GM18909 (cell line): ENCODE results near the gene SDK2.

Experiments
- ATAC-seq: cut with Tn5 transposase; IDR thresholded peaks from one replicate; pipeline ENCODE4 v1.9.1; 2021; ENCODE audit warnings: mild to moderate bottlenecking; ENCODE audit not compliant: unreplicated experiment, poor library complexity

Gene SDK2

DNA sequence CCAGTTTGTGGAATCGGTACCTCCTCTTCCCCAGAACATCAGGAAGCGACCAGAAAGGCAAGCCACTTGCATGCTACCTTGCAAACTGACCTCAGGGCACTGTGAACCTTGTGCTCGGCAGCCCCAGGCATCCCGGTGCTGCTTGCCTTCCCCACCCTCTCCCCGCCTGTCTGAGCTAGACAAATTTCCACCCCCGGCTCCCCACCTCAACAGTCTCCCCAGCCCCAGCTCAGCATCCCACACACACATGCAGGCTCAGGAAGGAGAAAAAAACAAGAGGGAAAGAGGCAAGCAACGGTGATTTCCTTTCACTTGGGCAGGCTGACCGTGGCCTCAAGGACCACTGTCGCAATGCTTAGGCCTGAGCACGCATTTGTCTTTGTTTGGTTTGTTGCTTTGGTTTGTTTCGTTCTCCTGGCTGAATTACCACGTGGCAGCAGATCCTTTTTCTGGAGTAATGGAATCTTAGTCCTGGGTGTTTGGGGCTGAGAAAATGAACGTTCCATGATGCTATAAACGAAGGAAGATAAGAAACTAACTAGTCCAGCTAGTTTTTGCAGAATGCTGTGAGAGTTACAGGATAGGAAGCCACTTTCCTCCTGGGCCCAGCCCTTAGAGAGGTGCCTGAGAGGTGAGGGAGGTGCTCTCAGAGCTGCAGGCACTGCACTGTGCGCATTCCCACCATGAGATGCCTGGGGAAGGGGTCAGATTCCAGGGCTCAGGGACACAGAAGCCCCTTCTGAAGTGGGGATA, 27.9 kb downstream of the SDK2 start:
- no peak for ATAC-seq

DNA sequence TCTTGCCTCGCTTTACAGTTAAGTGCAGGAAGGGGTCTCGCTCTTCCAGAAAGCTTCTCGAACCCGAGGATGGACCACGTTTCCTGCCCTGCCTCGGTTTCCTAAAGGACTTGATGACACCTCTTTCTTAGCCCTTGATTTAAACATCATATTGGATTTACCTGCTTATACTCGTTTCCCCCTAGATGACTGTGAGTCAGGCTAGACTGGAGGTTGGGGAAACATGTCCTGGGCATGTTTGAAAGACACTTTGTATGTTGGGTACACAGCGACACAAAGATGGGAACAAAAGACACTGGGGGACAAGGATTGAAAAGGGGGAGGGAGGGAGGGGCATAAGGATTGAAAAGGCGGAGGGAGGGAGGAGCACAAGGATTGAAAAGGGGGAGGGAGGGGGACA, 30.0 kb downstream of the SDK2 start:
- ATAC-seq: no peak

DNA sequence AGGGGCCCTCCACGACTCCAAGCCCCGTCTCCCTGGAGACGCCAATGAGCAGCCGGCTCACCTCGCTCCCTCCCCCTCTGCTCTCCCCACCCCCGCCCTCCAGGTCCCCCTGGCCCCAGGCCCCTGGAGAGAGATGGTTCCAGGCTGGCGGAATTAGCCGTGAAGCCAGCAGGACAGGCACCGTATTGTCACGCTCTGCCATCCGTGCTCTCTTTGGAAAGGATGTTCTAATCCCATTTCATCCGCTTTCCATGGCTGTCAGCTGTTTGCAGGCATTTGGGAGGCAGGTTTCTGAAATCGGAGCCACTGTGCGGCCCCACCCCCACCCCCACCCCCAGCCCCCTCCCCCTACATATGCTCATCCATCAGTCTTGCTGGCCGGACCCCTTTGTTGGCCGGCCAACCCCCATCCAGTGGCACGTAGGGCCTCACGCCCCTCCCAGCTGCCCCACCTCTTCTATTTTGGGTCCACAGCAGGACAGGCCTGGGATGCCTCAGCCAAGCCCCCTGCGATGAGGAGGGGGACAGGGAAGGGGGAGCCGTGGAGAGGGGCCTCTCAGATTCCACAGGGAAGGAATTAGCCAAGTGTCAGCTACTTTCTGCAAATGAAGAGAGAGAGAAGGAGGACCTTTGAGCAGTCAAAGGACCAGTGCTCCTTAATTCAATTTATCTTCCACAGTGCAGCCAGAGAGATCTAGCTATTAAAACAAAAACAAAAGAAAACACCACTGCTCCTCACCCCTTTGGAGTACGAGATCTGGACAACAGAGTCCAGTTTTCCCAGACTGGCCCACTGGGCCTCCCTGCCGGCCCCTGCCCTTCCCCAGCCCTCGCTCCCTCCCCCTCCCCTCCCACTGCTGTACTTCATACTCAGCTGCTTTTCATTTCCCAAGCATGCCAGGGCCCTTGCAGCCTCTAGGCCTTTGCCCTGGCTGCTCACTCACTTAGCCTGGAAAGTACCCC, 30.7 kb downstream of the SDK2 start:
- ATAC-seq: no peak

DNA sequence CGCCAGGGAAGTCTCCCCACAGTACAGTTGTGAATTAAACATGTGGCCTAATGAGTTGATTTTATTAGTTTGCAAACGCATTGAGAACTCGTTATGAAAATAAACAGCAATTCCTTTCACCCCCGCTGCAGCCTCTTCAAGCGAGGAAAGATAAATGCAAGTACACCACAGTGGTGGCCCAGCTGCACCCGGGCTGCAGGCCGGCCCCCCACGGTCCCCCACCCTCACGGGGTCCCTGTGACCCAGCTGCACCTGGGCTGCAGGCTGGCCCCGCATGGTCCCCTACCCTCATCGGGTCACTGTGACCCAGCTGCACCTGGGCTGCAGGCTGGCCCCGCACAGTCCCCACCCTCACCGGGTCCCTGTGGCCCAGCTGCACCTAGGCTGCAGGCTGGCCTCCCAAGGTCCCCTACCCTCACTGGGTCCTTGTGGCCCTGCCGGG, 32.2 kb downstream of the SDK2 start:
- ATAC-seq: no peak

DNA sequence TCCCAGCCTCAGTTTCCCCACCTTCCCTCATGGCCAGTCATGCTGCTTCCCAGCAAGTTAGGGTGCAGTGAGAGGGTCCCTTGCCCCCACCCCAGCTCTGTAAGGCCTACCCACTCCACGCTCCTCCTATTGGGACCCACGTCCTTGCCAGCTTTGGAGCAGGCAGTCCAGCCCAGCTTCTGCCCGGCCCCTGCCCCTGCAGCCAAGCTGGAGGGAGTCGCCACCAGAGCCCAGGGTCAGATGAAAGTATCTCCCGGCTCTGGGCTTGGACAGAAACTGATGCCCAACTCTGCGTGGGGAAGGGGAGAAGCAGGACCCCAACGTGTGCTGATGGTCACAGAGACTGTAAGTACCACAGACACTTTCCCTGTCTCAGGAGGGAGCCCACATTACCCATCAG, 32.6 kb downstream of the SDK2 start:
- no peak for ATAC-seq

DNA sequence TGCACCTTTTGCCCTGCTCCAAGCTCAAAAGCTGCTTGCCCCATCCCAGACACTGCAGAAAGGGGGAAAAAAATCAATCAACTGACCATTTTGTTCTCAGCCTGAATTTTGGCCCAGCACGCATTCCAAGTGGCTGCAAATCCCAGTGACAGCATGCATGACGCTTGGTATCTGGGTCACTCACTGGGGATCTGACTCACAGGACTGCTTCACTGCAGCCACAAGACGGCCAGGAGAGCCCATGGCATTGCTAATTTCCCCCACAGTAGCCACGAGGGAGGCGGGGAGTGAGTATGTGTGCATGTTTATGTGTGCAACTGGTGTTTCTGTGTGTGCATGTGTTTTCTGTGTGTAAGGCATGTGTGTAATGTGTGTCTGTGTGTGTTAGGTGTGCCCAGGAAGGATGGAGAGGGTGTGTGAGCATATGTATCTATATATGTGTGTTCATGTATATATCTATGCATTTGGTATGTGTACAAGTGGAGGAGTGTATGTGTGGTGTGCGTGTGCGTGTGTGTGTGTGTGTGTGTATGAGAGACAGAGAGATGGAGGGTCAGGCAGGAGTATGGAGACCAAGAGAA, 33.8 kb downstream of the SDK2 start:
- ATAC-seq: no peak

DNA sequence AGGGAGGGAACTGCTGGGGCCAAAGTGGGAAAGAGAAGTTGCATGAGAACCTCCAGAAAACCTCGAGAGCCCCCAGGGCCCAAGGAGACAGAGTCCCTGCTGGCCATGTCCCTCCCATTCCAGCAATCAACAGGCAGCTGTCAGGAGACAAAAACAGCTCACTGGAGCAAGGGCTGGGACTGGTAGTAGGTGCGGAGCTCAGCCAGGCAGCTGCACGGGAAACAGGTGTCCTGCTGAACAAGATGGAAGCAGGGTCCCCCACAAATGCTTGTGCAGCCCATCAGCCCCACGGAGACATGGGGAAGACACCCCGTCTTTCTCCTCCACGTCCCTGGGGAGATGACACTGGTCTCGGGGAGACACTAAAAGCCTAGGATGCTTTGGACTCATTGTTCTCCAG, 34.5 kb downstream of the SDK2 start:
- no peak for ATAC-seq

DNA sequence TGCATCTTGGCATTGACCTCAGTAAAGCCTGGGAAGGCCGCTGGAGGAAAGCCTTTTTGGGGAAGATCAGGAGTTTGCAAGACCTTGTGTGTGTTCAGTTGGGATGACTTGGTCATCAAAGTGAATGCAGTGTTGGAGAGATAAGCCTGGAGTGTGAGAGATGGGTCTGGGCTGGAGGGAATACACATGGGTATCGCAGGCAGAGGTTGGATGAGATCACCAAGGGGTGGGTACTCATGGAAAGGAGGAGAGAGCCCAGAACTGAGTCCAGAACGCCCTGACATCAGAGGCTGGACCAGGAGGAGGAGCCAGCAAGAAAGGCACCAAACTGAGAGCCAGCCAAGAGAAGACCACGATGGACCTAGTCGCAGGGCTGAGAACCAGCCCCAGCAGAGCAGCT, 35.2 kb downstream of the SDK2 start:
- no peak for ATAC-seq

DNA sequence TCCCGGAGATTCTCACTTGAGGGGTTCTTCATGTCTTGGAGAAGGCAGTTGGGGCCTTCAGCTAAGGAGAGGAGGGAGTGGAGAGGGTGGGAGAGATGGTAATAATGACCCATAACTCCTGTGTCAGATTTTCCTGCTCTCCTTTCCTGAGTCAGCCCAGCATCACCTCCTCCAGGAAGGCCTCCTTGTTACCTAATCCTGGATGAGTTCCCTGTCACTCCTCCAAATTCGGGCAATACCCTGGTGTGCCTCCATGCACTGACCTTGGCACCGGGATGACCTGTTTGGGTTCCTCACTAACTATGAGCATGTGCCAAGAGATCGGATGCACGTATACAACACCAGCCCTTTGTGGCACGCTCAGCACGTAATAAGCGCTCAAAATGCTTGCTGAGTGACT, 38.8 kb downstream of the SDK2 start:
- ATAC-seq: no peak

DNA sequence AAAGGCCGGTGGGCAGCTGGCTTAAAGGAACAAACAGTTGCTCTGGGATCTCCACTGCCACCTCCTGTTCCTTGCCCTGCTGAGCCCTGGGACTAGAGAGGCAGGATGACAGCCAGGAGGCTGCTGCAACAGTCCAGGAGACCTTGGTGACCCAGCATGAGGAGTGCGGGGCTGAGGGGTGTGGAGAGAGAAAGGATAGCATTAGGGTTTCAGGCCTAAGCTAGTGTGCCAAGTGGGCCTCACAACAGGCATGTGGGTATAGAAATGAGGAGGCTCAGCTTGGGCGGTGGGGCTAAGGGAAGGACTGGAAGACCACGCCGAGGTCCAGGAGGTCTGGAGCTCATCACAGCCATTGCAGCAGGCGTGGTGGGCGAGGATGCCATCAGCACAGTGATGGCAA, 39.8 kb downstream of the SDK2 start:
- no peak for ATAC-seq

DNA sequence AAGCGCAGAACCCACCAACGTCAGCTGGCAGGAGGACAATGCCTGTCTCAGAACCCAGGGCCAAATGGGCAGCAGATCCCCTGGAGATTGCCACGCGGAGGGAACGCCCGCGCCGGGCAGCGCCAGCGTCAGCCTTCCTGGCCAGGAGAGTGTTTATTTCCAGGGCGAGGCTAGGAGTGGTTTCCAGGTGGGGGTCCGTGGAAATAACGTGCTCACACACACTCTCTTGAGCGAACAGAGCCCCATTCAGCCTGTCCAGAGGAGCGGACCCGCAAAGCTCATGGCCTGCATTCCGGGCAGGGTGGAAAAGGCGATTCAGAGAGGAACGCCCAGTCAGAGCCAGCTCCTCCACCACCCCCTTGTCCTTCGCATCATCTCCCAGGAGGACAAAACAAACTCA, 40.3 kb downstream of the SDK2 start:
- no peak for ATAC-seq

DNA sequence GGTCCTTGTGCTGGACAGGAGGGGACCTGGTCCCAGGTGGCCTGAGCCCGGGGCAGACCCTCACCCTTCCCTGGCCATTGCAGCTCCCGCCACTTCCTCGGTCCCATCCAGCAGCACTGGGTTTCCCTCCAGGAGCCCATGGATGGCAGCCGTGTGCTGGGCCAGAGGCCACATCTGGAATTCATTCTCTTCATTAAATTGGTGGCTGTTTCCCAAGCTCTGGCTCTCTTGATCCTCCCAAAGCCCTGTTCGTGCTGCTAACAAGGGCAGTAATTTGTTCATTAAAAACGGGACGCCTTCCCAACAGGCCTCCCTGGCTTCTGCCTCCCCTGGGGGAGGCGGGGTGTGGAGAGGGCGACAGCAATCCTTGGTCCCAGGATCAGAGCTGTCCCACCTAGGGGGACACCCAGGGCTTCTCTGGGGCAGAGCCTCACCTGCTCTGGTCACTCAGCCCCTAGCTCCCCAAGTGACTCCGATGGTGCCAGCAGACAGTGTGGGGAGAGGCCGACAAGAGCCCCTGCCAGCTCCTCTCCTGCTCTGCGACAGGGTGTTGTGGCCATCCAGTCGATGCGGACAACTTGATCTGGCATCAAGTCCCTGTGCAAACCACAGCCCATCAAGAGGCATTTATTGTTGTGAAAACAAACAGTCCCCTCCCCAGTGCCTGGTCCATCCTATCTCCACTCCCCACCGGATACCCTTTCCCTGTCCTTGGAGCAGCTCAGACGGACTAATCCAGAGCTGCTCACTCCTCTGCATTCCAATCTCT, 44.0 kb downstream of the SDK2 start:
- no peak for ATAC-seq

DNA sequence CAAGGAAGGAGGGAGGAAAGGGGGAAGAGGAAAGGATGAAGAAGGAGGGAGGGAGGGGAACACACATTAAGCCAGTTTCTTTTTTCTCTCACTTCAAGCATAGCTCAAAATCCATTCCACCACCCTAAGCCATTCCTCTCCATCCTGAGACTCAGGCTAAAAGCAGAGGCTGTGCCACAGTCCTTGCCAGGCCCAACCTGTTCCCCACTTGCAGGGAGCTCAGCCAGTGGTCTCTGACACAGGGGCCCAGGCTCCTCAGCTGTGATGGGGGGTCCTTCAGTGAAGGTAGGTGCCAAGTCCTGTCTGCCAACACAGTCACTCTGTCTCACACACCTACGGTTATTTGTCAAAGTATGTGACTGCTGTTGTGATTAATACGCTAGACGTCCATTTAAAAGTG, 44.6 kb downstream of the SDK2 start:
- no peak for ATAC-seq

DNA sequence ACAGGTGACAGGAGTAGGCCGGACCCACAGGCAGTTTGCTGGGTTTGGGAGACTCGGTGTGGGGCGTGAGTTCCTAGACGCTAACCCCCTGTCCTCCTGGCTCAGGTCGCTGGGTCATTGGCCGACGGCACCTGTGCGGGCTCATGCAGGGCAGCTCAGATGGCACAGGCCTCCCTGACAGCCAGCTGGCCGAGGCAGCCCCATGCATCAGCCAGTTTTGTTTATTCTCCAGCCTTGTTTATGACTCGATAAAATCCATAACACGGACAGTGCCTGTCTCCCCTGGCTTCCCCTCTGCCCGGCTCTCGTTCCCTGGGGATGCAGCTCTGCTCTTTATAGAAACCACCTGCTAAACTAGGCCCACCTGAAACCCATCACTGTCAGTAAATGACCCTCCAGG, 46.0 kb downstream of the SDK2 start:
- no peak for ATAC-seq

DNA sequence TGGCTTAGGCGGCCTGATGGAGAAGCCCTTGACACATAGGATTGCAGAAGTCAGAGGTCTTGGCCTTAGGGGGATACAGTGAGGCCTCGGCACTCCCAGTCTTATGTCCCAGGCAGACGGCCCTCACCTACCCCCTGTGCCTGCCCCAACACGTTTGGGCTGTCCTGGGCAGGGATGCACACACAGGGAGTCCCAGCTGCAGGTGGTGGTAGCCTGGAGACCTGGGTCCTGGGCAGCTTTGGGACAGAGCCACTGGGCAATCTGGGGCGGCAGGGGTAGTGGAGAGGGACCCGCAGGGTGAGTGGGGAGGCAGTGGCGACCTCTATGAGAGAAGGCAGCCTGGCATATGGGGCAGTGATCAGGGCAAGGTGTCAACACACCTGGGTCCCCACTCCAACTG, 48.3 kb downstream of the SDK2 start:
- no peak for ATAC-seq

DNA sequence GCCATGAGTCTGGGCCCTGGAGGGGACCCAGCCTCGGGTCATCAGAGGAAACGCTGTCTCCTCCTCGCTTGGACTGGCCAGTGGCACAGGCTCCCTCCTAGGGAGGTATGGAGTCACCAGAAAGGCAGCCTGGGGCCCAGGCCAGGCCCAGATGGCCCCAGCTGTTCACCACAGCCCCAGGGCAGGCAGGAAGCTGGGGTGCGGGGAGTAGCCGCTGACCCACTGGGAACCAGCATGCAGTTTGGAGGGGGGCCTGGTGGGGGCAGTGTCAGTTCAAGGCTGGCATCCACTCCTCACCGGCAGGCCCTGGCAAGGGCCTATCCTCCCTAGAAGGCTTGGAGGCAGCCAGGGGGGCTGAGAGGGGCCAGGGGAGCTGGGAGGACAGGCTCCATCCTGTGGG, 48.8 kb downstream of the SDK2 start:
- no peak for ATAC-seq

DNA sequence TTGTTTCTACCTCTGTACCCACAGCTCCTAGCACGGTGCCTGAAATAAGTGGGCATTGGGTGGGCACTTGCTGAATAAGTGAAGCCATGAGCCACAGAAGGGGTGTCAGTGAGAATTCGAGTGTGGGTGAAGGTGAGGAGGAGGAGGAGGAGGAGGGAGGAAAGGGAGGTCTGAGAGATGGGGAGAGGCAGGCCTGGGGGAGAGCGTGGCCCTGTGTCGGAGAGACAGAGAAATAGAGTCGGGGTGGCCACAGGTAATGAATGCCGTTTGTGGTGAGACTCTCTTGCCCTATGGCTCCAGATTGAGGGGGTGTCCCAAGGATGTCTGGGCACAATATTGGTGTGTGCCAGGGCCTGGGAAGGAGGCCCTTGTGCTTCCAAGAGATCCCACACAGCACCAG, 49.2 kb downstream of the SDK2 start:
- ATAC-seq: no peak

DNA sequence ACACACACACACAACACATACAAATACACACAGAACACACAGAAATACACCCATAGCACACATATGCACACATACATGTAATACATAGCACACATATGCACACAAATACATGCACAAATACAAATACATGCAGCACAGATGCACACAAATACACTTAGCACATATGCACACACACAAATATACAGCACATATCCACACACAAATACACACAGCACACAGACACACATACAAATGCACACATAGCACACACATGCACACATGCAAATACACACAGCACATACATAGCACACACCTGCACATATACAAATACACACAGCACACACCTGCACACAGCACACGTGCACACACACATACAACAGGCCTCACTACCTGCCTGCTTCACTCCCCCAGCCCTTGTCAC, 49.6 kb downstream of the SDK2 start:
- no peak for ATAC-seq

DNA sequence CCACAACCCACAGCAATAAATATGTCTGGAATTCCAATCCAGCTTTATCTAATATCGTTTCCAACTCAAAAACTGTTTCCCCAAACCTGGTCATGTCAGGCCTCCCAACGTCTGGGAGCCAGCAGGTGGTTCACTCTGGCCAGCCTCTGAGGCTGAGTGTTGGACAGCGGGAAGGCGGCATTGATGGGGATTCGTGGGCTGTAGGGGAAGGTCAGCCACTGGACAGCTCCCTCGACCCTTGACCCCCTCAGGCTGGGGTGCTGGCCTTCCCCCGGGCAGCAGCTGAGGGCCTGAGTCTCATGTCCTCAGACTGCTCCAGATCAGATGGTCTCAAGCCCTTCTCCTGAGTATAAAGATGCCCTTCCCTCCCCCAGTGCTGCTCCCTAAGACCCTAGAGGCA, 50.2 kb downstream of the SDK2 start:
- ATAC-seq: no peak

DNA sequence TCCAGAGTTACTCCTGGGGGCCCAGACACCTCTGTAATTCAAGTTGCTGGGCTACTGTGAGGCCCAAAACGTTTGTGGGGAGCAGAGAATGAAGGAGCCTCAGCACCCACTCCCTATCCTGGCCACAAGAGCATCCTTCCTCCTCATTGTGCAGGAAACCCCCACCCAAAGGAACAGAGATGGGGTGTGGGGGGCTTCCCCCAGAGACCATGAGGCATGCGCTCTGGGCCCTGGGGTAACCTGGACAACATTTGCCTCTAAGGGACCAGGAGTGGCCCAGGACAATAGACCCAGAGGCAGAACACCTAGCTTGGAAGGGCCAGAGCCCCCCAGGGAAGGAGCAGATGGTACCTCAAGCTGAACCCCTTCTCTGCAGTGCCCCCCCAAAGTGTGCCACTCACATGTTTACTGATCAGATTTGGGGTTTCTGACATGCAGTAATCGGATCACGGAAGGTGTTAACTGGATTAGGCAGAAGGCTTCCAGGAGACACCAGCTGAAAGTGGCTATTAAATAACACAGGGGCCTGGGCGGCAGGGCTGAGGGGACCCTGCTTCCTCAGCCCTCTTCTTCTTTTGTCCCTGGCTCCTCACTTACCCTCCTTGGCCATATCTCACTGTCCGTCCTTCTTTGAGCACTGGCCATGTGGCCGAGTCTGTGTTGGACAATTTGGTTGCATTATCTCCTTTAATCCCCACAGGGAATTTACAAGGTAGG, 50.8 kb downstream of the SDK2 start:
- ATAC-seq: no peak
